Measurements from ENCODE around the gene UBE2Q1. TPM values are rescaled to one million over a fixed set of nuclear protein-coding genes. Genes with fewer than 3 reads are reported as not detected.

UBE2Q1 gene
- total RNA-seq, 2 experiments from 2014 or later, result 84.4 to 87.4 TPM

DNA sequence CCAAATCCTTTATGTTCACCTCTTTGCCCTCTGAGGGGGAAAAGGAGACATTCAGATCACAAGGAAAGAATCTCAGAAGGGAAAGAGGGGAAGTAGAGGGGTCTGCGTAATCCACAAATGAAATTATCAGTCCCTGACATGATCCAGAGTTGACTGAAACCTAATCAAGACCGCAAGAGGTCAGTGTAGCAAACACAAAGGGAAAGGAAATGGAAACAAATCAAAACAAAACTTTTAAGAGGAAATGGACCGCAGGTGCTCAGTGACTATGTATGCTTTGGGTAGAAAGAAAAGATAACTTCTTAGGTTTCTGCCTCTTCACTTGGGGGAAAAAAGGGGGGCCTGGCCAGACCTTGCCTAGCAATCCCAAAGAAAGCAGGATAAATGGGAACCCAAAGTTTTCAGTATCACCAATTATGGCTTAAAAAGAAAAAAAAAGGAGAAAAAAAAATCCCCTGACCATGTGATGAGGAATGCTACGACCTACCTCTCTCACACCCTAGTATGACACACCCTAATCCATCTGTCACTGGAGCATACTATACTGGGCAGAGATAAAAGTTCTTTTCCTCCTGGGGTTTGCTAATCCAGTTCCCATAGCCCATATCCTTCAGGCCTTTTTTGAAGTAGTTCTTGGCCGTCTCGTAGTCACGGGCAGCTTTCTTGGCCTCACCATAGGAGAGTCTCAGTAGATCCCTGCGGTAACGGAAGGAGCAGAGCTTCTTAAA, 26.0 kb upstream of the UBE2Q1 start:
- Mint-ChIP-seq H3K27ac (peak overlapping the region; percentile 63), H3K4me3 (no peak overlapping the region)

GRCh38 chr1:154583773-154584172, 25.3 kb upstream of the UBE2Q1 start:
- Mint-ChIP-seq H3K4me3 (no peak overlapping the region), H3K36me3 (peaks cover 39% of the 10 kb centered on the region), H3K9me3 (no peaks in the 10 kb centered on the region), H3K27ac (no peak overlapping the region), H3K4me1 (peaks cover 6% of the 10 kb centered on the region), H3K27me3 (no peaks in the 10 kb centered on the region)
- no peak for DNase-seq

More for the DNA sequence above, 26.0 kb upstream of the UBE2Q1 start:
- Mint-ChIP-seq H3K4me1 (peaks cover 6% of the 10 kb centered on the region), H3K36me3 (peaks cover 43% of the 10 kb centered on the region), H3K9me3 (no peaks in the 10 kb centered on the region), H3K27me3 (no peaks in the 10 kb centered on the region)
- no peak for DNase-seq

- Mint-ChIP-seq H3K4me3 (no peak overlapping the region), H3K36me3 (peaks cover 32% of the 10 kb centered on the region), H3K4me1 (peaks cover 6% of the 10 kb centered on the region), H3K27me3 (no peaks in the 10 kb centered on the region), H3K9me3 (no peaks in the 10 kb centered on the region), H3K27ac (no peak overlapping the region)
- DNase-seq, result no peak
These were observed 24.4 kb upstream of the UBE2Q1 start for GRCh38 chr1:154582885-154583284.

DNA sequence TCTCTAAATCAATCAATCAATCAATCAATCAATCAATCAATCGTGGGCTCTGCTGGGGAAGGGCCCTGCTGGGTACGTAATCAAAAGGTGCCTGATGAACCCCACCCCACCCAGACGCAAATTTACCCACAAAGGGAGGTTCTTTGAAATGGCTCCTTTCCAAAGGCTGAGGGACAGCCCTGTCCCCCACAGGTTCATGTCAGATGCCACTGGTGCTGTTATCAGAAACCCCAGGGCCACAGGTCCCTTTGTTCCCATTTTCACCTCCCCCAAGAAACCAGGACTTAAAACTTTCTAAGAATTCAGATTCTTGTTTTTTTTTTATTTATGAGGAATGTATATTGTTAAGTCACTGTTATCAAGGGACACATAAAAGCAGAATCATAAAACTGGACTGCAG, 23.3 kb upstream of the UBE2Q1 start:
- Mint-ChIP-seq H3K27ac (no peak overlapping the region), H3K9me3 (no peaks in the 10 kb centered on the region), H3K27me3 (no peaks in the 10 kb centered on the region), H3K4me1 (peaks cover 6% of the 10 kb centered on the region), H3K4me3 (no peak overlapping the region), H3K36me3 (peaks cover 27% of the 10 kb centered on the region)
- no peak for DNase-seq

- no peak for DNase-seq
- Mint-ChIP-seq H3K9me3 (no peaks in the 10 kb centered on the region), H3K4me1 (no peaks in the 10 kb centered on the region), H3K4me3 (no peak overlapping the region), H3K27ac (peak overlapping the region; percentile 72), H3K27me3 (peaks cover 2% of the 10 kb centered on the region), H3K36me3 (peaks cover 14% of the 10 kb centered on the region)
These were observed 20.9 kb upstream of the UBE2Q1 start for GRCh38 chr1:154579374-154579773.

- H3K36me3 Mint-ChIP-seq, result peaks cover 7% of the 10 kb centered on the region
- H3K27ac Mint-ChIP-seq, result no peak overlapping the region
- H3K9me3 Mint-ChIP-seq, result no peaks in the 10 kb centered on the region
- H3K27me3 Mint-ChIP-seq, result peaks cover 3% of the 10 kb centered on the region
- no peak for DNase-seq
- H3K4me1 Mint-ChIP-seq, result no peaks in the 10 kb centered on the region
- H3K4me3 Mint-ChIP-seq, result no peak overlapping the region
These were observed 19.6 kb upstream of the UBE2Q1 start for GRCh38 chr1:154578058-154578418.

DNA sequence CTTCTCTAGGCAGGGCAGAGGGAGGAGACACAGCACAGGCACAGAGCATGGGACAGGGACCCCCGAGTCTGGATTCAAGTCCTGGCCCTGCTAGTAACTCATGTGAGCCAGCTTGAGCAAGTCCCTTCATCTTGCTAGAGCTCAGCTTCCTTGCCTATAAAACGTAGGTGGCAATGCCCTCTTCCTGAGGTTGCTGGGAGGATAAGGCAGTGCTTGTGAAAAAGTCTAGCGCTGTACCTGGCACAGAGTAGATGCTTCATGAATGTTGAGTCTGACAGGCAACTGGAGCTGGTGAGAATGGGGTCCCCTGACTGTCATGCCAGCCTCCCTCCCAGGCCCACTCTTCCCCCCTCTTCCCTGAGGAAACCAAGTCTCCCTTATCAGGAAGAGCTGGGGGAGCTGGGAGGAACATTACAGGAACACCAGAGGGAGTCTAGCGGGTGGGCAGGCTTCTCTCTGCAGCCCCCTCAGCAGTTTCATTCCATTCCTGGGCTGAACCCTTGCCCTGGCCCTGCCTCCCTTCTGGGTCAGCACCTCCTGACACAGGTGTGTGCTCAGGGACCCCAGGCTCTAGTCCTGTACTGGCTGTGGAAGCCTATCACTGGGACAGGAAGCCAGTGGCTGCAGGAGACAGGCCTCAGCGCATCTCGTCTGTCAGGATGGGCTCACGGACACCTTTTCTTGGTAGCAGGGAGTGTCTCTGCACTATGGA, 19.0 kb upstream of the UBE2Q1 start:
- no peak for DNase-seq
- H3K4me1 Mint-ChIP-seq, result no peaks in the 10 kb centered on the region
- H3K9me3 Mint-ChIP-seq, result no peaks in the 10 kb centered on the region
- H3K27ac Mint-ChIP-seq, result no peak overlapping the region
- peaks cover 7% of the 10 kb centered on the region for H3K36me3 Mint-ChIP-seq
- H3K27me3 Mint-ChIP-seq, result peaks cover 3% of the 10 kb centered on the region
- H3K4me3 Mint-ChIP-seq, result no peak overlapping the region

GRCh38 chr1:154575951-154576566, 17.6 kb upstream of the UBE2Q1 start:
- Mint-ChIP-seq H3K27me3 (peaks cover 5% of the 10 kb centered on the region), H3K36me3 (peaks cover 2% of the 10 kb centered on the region), H3K4me1 (no peaks in the 10 kb centered on the region), H3K4me3 (no peak overlapping the region), H3K9me3 (no peaks in the 10 kb centered on the region), H3K27ac (peak overlapping the region; percentile 27)
- no peak for DNase-seq

DNA sequence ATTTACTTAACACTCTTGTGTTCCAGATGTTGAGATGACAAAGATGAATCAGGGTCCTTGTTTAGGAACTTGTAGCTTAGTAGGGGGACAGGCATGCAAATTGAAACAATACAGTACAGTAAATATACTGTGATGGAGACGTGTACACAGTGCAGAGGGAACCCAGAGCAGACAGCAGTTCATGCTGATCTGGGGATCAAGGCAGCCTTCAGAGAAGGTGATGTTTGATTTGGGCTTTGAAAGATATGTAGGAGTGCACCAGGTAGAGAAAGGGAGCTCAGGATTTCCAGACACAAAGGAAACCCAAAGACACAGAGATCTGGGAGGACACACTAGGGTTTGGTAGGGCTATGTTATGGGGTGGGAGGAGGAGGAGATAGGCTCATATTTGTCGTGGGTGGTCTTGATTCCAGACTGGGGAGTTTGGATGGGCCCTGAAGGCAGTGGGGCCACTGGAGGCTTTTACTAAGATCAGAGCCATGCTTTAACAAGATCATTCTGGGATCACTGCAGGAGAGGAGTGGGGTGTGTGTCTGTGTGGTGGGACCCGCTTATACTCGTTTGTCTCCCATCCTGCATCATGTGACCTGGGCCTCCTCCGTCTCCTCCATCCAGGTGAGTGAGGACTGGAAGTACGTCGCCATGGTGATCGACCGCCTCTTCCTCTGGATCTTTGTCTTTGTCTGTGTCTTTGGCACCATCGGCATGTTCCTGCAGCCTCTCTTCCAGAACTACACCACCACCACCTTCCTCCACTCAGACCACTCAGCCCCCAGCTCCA, 16.9 kb upstream of the UBE2Q1 start:
- no peak for DNase-seq
- H3K4me3 Mint-ChIP-seq, result no peak overlapping the region
- H3K27me3 Mint-ChIP-seq, result peaks cover 7% of the 10 kb centered on the region
- no peaks in the 10 kb centered on the region for H3K36me3 Mint-ChIP-seq
- peak overlapping the region; percentile 27 for H3K27ac Mint-ChIP-seq
- no peaks in the 10 kb centered on the region for H3K4me1 Mint-ChIP-seq
- no peaks in the 10 kb centered on the region for H3K9me3 Mint-ChIP-seq

GRCh38 chr1:154574716-154575115, 16.3 kb upstream of the UBE2Q1 start:
- no peaks in the 10 kb centered on the region for H3K36me3 Mint-ChIP-seq
- no peak for DNase-seq
- peaks cover 11% of the 10 kb centered on the region for H3K27me3 Mint-ChIP-seq
- H3K27ac Mint-ChIP-seq, result peak overlapping the region; percentile 4
- H3K4me1 Mint-ChIP-seq, result no peaks in the 10 kb centered on the region
- H3K9me3 Mint-ChIP-seq, result no peaks in the 10 kb centered on the region
- H3K4me3 Mint-ChIP-seq, result no peak overlapping the region

- no peak for DNase-seq
- H3K9me3 Mint-ChIP-seq, result no peaks in the 10 kb centered on the region
- H3K4me3 Mint-ChIP-seq, result no peak overlapping the region
- peaks cover 24% of the 10 kb centered on the region for H3K27me3 Mint-ChIP-seq
- peaks cover under 1% of the 10 kb centered on the region for H3K4me1 Mint-ChIP-seq
- no peaks in the 10 kb centered on the region for H3K36me3 Mint-ChIP-seq
- H3K27ac Mint-ChIP-seq, result no peak overlapping the region
These were observed 14.7 kb upstream of the UBE2Q1 start for GRCh38 chr1:154573168-154573510.

- DNase-seq, result no peak
- H3K4me1 Mint-ChIP-seq, result peaks cover 3% of the 10 kb centered on the region
- peaks cover 29% of the 10 kb centered on the region for H3K27me3 Mint-ChIP-seq
- H3K4me3 Mint-ChIP-seq, result no peak overlapping the region
- no peaks in the 10 kb centered on the region for H3K36me3 Mint-ChIP-seq
- no peak overlapping the region for H3K27ac Mint-ChIP-seq
- H3K9me3 Mint-ChIP-seq, result no peaks in the 10 kb centered on the region
These were observed 14.2 kb upstream of the UBE2Q1 start for GRCh38 chr1:154572468-154573167.

DNA sequence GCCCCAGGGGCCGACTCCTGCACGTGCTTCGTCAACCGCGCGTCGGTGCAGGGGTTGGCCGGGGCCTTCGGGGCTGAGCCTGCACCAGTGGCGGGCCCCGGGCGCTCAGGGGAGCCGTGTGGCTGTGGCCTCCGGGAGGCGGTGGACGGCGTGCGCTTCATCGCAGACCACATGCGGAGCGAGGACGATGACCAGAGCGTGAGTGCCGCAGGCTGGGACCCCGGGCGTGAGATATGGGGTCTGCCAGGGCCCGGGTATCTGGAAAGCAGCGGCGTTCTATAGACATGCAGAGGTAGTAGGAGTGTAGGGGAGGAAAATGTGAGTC, 13.5 kb upstream of the UBE2Q1 start:
- Mint-ChIP-seq H3K36me3 (no peaks in the 10 kb centered on the region), H3K27me3 (peaks cover 36% of the 10 kb centered on the region), H3K9me3 (no peaks in the 10 kb centered on the region), H3K27ac (no peak overlapping the region), H3K4me3 (no peak overlapping the region), H3K4me1 (peaks cover 3% of the 10 kb centered on the region)
- DNase-seq, result no peak

- Mint-ChIP-seq H3K36me3 (no peaks in the 10 kb centered on the region), H3K4me3 (no peak overlapping the region), H3K4me1 (peaks cover 3% of the 10 kb centered on the region), H3K9me3 (no peaks in the 10 kb centered on the region), H3K27ac (no peak overlapping the region), H3K27me3 (peaks cover 41% of the 10 kb centered on the region)
- DNase-seq, result no peak
These were observed 12.9 kb upstream of the UBE2Q1 start for GRCh38 chr1:154571244-154571963.

Data from activated naive CD8-positive, alpha-beta T cell treated with anti-CD3 and anti-CD28 coated beads for 36 hours (primary cell).